ENCODE data around the gene TDRD15. TPM values are rescaled to one million over a fixed set of nuclear protein-coding genes. Genes with fewer than 3 reads are reported as not detected.

The TDRD15 gene
- polyA plus RNA-seq, 1 donor (not counting 4 experiments of a cell fraction or from before 2014, with no cell fraction given), result not detected

- Histone ChIP-seq H2AFZ (ENCODE audit: control insufficient read depth, low read length) (no peak overlapping the region), H4K20me1 (ENCODE audit: control insufficient read depth, extremely low read depth, insufficient read depth, low read length) (no peaks in the 10 kb centered on the region), H3K27ac (ENCODE audit: control insufficient read depth, insufficient read depth, low read length) (no peak overlapping the region), H3K4me1 (ENCODE audit: control insufficient read depth, extremely low read depth, insufficient read depth, low read length) (no peaks in the 10 kb centered on the region), H3K9ac (ENCODE audit: control insufficient read depth, extremely low read depth, insufficient read depth, low read length) (no peak overlapping the region), H3K4me2 (ENCODE audit: control insufficient read depth, extremely low read depth, insufficient read depth, low read depth, low read length) (no peak overlapping the region), H3K9me3 (ENCODE audit: control insufficient read depth, low read depth, low read length) (no peaks in the 10 kb centered on the region), H3K79me2 (ENCODE audit: control insufficient read depth, insufficient read depth, low read length) (no peaks in the 10 kb centered on the region), H3K27me3 (ENCODE audit: control insufficient read depth, extremely low read depth, insufficient read depth, low read length) (no peaks in the 10 kb centered on the region), H3K36me3 (ENCODE audit: control insufficient read depth in 2 of 2, extremely low read depth in 1 of 2, insufficient read depth in 2 of 2, low read length in 2 of 2) (no peaks in the 10 kb centered on the region), H3K4me3 (ENCODE audit: control insufficient read depth in 2 of 3, extremely low read depth in 1 of 3, insufficient read depth in 2 of 3, low read depth in 1 of 3, low read length in 3 of 3) (no peak overlapping the region), H3K9me1 (ENCODE audit: control insufficient read depth, extremely low read depth, insufficient read depth, low read length) (no peaks in the 10 kb centered on the region)
- dilution Hi-C loops (cut with MboI; ENCODE audit: extremely low pct_ligation_motif_present, low sequenced_read_pairs), result no loop called here
- no peak for DNase-seq (ENCODE audit: low read depth, low spot score)
- no peak for FAIRE-seq
- TF ChIP-seq, protein P1, sequence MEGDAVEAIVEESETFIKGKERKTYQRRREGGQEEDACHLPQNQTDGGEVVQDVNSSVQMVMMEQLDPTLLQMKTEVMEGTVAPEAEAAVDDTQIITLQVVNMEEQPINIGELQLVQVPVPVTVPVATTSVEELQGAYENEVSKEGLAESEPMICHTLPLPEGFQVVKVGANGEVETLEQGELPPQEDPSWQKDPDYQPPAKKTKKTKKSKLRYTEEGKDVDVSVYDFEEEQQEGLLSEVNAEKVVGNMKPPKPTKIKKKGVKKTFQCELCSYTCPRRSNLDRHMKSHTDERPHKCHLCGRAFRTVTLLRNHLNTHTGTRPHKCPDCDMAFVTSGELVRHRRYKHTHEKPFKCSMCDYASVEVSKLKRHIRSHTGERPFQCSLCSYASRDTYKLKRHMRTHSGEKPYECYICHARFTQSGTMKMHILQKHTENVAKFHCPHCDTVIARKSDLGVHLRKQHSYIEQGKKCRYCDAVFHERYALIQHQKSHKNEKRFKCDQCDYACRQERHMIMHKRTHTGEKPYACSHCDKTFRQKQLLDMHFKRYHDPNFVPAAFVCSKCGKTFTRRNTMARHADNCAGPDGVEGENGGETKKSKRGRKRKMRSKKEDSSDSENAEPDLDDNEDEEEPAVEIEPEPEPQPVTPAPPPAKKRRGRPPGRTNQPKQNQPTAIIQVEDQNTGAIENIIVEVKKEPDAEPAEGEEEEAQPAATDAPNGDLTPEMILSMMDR (optimal IDR thresholded peaks at IDR 0.05 in 1 of 3, IDR thresholded peaks at IDR 0.05 in 1 of 3, conservative IDR thresholded peaks at IDR 0.05 in 1 of 3; ENCODE audit: extremely low read depth in 1 of 3, insufficient read depth in 2 of 3, low read length in 3 of 3), result no peak
- no peak for TF ChIP-seq EZH2 (IDR thresholded peaks at IDR 0.05; ENCODE audit: low read length)
Observed at GRCh38 chr2:21092308-21092869, 31.4 kb upstream of the TDRD15 start.

- FAIRE-seq (no peak), DNase-seq (ENCODE audit: low read depth, low spot score) (no peak)
- H3K27ac ChIP-seq (ENCODE audit: control insufficient read depth, insufficient read depth, low read length), result no peak overlapping the region
- H3K9ac ChIP-seq (ENCODE audit: control insufficient read depth, extremely low read depth, insufficient read depth, low read length), result no peak overlapping the region
- H3K9me3 ChIP-seq (ENCODE audit: control insufficient read depth, low read depth, low read length), result no peaks in the 10 kb centered on the region
- no peaks in the 10 kb centered on the region for H4K20me1 ChIP-seq (ENCODE audit: control insufficient read depth, extremely low read depth, insufficient read depth, low read length)
- dilution Hi-C loops (cut with MboI; ENCODE audit: extremely low pct_ligation_motif_present, low sequenced_read_pairs), result no loop called here
- H3K27me3 ChIP-seq (ENCODE audit: control insufficient read depth, extremely low read depth, insufficient read depth, low read length), result no peaks in the 10 kb centered on the region
- no peaks in the 10 kb centered on the region for H3K9me1 ChIP-seq (ENCODE audit: control insufficient read depth, extremely low read depth, insufficient read depth, low read length)
- TF ChIP-seq, protein P1 (optimal IDR thresholded peaks at IDR 0.05 in 1 of 3, IDR thresholded peaks at IDR 0.05 in 1 of 3, conservative IDR thresholded peaks at IDR 0.05 in 1 of 3; ENCODE audit: extremely low read depth in 1 of 3, insufficient read depth in 2 of 3, low read length in 3 of 3), result no peak
- TF ChIP-seq EZH2 (IDR thresholded peaks at IDR 0.05; ENCODE audit: low read length), result no peak
- no peaks in the 10 kb centered on the region for H3K36me3 ChIP-seq (ENCODE audit: control insufficient read depth in 2 of 2, extremely low read depth in 1 of 2, insufficient read depth in 2 of 2, low read length in 2 of 2)
- H3K79me2 ChIP-seq (ENCODE audit: control insufficient read depth, insufficient read depth, low read length), result no peaks in the 10 kb centered on the region
- no peak overlapping the region for H3K4me3 ChIP-seq (ENCODE audit: control insufficient read depth in 2 of 3, extremely low read depth in 1 of 3, insufficient read depth in 2 of 3, low read depth in 1 of 3, low read length in 3 of 3)
- no peak overlapping the region for H2AFZ ChIP-seq (ENCODE audit: control insufficient read depth, low read length)
- no peaks in the 10 kb centered on the region for H3K4me1 ChIP-seq (ENCODE audit: control insufficient read depth, extremely low read depth, insufficient read depth, low read length)
- H3K4me2 ChIP-seq (ENCODE audit: control insufficient read depth, extremely low read depth, insufficient read depth, low read depth, low read length), result no peak overlapping the region
Observed at GRCh38 chr2:21095178-21095577, 28.6 kb upstream of the TDRD15 start.

Data from keratinocyte (primary cell).